ENCODE data around the gene KRTAP10-11. TPM values are rescaled to one million over a fixed set of nuclear protein-coding genes. Genes with fewer than 3 reads are reported as not detected.
"Not testable (repeated sequence)": the region's sequence is repeated elsewhere in the genome, so short reads cannot be mapped to it uniquely, and the experiment has no call there.

The KRTAP10-11 gene
- total RNA-seq, result not detected

- CTCF ChIA-PET, POLR2A ChIA-PET: not testable (repeated sequence)
Observed at GRCh38 chr21:44646366-44647221, at the start of gene KRTAP10-11. Gene KRTAP10-11 (plus strand): TSS chr21:44646414. CDS start chr21:44646459, 45 bp downstream.

- POLR2A ChIA-PET, result no interaction called here
Observed at GRCh38 chr21:44598061-44598460, 48.2 kb upstream of the KRTAP10-11 start.

DNA sequence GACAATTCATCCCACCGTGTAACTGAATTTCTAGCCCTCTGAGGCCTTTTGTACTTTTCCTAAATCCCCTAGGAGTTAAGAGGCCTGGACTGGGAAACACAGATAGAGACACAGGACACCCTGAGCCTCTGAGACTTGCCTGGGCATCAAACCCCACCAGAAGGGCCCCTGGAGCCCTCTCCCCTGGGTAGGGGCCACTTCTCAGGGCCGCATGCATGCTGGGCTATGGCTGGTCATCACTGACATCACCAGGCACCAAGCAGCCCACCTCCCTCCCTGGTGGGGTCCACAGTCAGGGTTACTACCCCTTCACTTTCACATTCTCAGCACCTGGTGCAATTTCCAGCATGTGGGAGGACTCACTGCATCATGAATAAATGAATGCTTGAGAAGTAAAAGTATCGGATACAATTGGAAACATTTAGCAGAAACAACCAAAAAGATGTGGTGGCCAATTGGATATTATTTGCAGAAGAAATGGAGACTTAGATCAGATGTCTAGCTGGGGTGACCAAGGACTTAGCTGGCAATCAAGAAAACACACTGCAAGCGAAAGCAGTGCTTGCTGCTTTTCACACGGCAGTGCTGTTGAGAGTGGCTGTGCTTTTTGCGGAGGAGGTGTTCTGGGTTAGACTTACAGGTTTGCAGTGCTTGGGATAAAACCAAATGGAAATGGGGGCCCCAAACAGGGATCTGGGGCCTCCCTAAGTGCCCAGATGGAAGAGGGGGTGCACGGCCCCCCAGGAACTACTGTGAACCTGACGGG, 46.8 kb upstream of the KRTAP10-11 start:
- ChIA-PET CTCF (no interaction called here), POLR2A (no interaction called here)

More at GRCh38 chr21:44598061-44598460, 48.2 kb upstream of the KRTAP10-11 start:
- CTCF ChIA-PET, result no interaction called here

GRCh38 chr21:44600118-44600978, 45.9 kb upstream of the KRTAP10-11 start, which contains the start of gene KRTAP10-7:
Gene KRTAP10-7 (plus strand): TSS chr21:44600597. CDS start chr21:44600622, 25 bp downstream.
- CTCF ChIA-PET, POLR2A ChIA-PET: not testable (repeated sequence)

- POLR2A ChIA-PET, CTCF ChIA-PET: not testable (repeated sequence)
Observed at GRCh38 chr21:44601091-44601490, 45.1 kb upstream of the KRTAP10-11 start.

- POLR2A ChIA-PET, result no interaction called here
- CTCF ChIA-PET, result no interaction called here
Observed at GRCh38 chr21:44601596-44602462, 44.4 kb upstream of the KRTAP10-11 start.

GRCh38 chr21:44602463-44602850, 43.8 kb upstream of the KRTAP10-11 start:
- ChIA-PET POLR2A (no interaction called here), CTCF (no interaction called here)

DNA sequence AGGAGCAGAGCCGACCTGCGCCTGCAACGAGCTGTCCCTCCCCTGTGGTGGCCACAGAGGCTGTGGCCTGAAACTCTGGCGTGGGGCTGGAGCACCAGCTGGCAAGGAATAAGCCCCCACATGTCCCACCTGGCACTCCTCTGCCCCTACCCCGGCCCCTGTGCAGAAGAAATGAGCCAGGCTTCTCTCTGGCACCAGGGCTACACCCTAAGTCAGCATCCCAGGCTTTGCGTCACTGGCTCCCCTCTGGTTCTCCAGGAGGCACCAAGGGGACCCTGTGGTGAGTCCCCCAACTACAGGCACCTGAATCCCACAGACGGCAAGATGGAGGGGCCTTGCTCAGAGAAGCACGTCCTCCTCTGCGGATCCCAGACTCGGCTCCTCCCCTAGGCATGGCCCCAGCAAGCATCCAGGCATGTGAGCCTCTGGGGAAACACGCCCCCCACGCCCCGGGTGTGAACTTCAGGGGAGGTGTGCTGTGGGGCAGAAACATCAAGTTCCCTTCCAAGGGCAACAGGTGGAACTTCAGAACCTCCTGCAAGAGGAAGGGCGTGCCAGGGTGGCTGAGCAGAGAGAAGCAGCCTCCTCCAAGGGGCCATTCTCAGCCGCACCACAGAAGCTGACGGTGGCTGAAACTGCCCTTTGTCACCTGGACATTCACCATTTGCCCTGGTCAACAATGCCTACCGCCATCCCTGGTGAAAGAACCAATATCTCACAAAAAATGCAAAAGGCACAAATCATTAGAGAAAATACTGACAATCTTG, 42.9 kb upstream of the KRTAP10-11 start:
- CTCF ChIA-PET, result no interaction called here
- POLR2A ChIA-PET, result no interaction called here

GRCh38 chr21:44603911-44604310, 42.3 kb upstream of the KRTAP10-11 start:
- CTCF ChIA-PET, result no interaction called here
- POLR2A ChIA-PET, result no interaction called here

DNA sequence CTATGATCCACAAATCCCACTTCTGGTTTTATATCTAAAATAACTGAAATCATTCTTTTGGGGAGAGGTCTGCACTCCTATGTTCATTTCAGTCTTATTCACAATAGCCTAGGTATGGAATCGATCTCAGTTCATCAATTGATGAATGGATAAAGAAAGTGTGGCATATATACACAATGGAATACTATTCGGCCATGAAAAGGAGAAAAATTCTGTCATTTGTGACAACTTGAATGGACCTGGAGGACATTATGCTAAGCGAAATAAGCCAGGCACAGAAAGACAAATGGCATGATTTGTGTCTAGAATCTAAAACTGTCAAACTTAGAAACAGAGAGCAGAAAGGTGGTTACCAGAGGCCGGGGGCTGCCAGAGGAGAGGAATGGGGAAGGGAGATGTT, 39.7 kb upstream of the KRTAP10-11 start:
- ChIA-PET CTCF (no interaction called here), POLR2A (no interaction called here)

DNA sequence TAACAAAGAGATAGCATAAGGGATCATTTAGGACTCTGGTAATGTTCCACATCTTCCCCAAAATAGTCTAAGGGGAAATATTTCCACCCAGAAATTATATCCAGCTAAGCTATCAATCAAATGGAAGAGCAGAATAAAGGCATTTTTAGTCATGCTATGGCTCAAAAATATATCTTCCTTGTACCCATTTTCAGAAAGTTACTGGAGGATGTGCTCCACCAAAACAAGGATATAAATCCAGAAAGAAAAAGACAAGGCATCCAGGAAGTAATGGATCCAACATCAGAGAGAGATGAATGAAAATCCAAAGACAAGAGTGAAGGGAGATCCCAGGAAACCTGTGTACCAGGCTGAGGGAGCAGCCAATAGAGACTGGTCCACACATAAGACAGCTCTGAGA, 37.0 kb upstream of the KRTAP10-11 start:
- CTCF ChIA-PET, result no interaction called here
- POLR2A ChIA-PET, result no interaction called here

DNA sequence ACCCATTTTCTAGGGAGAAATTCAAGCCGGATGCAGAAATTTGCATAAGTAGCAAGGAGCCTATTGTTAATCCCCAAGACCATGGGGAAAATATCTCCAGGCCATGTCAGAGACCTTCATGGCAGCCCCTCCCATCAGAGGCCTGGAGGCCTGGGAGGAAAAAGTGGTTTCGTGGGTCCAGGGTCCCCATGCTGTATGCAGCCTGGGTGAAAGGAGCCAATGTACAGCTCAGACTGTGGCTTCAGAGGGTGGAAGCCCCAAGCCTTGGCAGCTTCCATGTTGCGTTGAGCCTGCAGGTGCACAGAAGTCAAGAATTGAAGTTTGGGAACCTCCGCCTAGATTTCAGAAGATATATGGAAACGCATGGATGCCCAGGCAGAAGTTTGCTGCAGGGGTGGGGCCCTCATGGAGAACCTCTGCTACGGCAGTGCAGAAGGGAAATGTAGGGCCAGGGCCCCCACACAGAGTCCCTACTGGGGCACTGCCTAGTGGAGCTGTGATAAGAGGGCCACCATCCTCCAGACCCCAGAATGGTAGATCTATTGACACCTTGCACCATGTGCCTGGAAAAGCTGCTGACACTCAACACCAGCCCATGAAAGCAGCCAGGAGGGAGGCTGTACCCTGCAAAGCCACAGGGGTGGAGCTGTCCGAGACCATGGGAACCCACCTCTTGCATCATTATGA, 35.9 kb upstream of the KRTAP10-11 start:
- POLR2A ChIA-PET, CTCF ChIA-PET: not testable (repeated sequence)

DNA sequence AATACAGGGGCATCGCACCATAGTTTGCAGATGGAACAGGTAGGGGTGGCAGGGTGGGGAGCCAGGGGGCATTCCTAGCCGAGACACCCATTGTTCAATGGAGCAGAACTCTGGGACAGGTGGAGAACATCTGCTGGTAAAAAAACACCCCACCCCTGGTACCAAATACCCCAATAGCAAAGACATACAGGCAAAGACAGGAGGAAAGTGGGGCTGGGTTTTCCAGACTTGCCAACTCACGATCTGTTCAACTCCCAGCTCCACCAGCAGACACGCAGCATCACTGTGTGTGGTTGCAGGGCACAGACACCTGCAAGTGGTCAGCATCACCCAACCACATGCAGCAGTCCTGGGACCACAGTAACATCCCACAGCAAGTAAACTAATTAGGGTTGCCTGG, 34.7 kb upstream of the KRTAP10-11 start:
- ChIA-PET CTCF (no interaction called here), POLR2A (no interaction called here)

DNA sequence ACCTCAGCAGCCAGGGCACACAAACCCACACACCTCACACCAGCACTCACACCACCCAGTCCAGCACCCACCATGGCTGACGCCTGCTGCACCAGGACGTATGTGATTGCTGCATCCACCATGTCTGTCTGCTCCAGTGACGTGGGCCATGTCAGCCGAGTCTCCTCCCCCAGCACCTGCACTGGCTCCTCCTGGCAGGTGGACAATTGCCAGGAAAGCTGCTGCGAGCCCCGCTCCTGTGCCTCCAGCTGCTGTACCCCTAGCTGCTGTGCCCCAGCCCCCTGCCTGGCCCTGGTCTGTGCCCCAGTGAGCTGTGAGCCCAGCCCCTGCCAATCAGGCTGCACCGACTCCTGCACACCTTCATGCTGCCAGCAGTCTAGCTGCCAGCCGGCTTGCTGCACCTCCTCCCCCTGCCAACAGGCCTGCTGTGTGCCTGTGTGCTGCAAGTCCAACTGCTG, 34.2 kb upstream of the KRTAP10-11 start, which contains the start of gene KRTAP10-8:
TSS of gene KRTAP10-8 (plus strand) at position 51 of the 458 bp plus-strand sequence. CDS start at position 73, 22 bp downstream.
- ChIA-PET CTCF (no interaction called here), POLR2A (no interaction called here)

DNA sequence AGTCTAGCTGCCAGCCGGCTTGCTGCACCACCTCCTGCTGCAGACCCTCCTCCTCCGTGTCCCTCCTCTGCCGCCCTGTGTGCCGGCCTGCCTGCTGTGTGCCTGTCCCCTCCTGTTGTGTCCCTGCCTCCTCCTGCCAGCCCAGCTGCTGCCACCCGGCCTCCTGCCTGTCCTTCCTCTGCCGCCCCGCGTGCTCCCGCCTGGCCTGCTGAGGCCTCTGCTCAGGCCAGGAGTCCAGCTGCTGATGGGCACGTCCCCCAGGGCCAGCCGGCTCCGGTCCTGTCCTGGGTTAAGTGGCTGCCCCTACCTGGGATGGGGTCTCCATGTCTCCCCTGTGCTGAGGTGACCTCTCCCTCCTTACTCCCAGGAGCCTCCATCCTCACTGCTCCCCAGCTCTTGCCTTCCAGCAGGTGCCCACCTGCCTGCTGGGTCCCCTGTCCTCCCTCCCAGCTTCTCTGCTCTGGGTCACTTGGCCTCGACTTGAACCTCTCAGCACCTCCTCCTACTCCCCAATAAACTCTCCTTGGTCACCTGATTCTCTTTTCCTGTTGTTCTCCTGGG, 33.5 kb upstream of the KRTAP10-11 start:
- CTCF ChIA-PET, result no interaction called here

DNA sequence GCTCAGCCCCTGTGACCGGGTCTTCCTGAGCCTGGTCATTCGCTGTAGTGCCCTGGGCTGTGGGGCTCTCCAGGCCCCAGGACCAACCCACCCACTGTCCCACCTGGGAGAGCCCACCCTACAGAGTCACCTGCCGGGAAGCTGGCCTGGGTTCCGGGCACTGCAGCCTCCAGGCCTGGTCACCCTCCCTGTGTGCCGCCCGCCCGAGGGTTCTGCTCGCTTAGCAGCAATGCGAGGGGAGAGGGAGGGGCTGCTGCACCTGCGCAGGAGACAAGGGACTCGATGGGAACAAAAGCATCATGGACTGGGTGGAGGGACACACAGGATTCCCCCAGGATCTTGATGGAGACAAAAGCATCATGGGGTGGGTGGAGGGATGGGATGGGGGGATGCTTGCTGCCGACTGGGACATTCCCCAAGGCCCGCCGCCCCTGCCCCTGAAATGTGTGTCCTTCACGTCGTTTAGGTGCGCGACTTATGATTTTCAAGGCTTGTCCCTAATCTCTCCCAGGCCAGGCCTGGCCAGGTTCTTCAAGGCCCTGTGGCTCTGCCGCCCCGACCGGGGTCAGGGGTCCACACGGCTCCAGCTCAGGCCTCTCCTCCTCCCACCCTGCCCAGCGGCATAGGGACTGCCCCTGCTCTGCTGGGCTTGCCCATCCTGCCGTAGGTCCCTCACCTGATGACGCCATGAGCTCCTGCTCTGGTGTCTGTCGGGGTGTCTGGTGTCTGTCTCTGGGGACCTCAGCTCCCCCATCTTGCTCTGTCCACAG, 32.6 kb upstream of the KRTAP10-11 start:
- ChIA-PET CTCF (no interaction called here), POLR2A (no interaction called here)

More for the DNA sequence above, 33.5 kb upstream of the KRTAP10-11 start:
- POLR2A ChIA-PET, result no interaction called here

- POLR2A ChIA-PET, result no interaction called here
- CTCF ChIA-PET, result no interaction called here
Observed at GRCh38 chr21:44614161-44614631, 32.0 kb upstream of the KRTAP10-11 start.

All from activated CD8-positive, alpha-beta memory T cell treated with anti-CD3 and anti-CD28 coated beads for 36 hours (primary cell).